H1 (cell line): Measurements from ENCODE around the gene DPH5. TPM values are rescaled to one million over a fixed set of nuclear protein-coding genes. Genes with fewer than 3 reads are reported as not detected.

Source experiments
- CEBPB ChIP-seq: IDR thresholded peaks from 2 replicates; pipeline ENCODE4 v1.6.1; 2012; ENCODE audit warnings: low read depth, low read length
- EP300 ChIP-seq, 2 experiments: IDR thresholded peaks; 1 replicate in 1 of 2; 2 replicates in 1 of 2; pipeline ENCODE4 v1.6.1; 2011 to 2012; ENCODE audit warnings: low read depth in 2 of 2, low read length in 2 of 2, mild to moderate bottlenecking in 2 of 2, borderline replicate concordance in 1 of 2, inconsistent platforms in 1 of 2, moderate library complexity in 1 of 2
- NRF1 ChIP-seq: IDR thresholded peaks from 2 replicates; pipeline ENCODE4 v1.6.1; 2011; ENCODE audit warnings: mild to moderate bottlenecking, low read depth, low read length, improper control_type of control experiment
- PHF8 ChIP-seq: fragments of 200-600 bp; sonication (generic); conservative IDR thresholded peaks from 2 replicates; pipeline ENCODE4 v1.7.1; 2012; ENCODE audit warnings: low read depth, mild to moderate bottlenecking, inconsistent platforms, low read length, moderate library complexity
- SAP30 ChIP-seq: fragments of 300-600 bp; sonication (generic); IDR thresholded peaks from 2 replicates; pipeline ENCODE4 v1.7.1; 2012; ENCODE audit warnings: low read length, moderate library complexity, mild to moderate bottlenecking, inconsistent platforms; ENCODE audit not compliant: insufficient read depth, insufficient replicate concordance
- polyA plus RNA-seq, 7 experiments: library from polyadenylated mRNA; depleted of rRNA in 3 of 7; stranded (reverse) in 5 of 7; unstranded in 2 of 7; fragments of >200 nt in 5 of 7; fragments of 200-250 nt in 2 of 7; gene quantifications; 1 replicate in 5 of 7; 2 replicates in 1 of 7; 4 replicates in 1 of 7; pipeline versions ENCODE4 v1.2.1 to v1.2.3, GENCODE V29; 2011 to 2013; ENCODE audit warnings: missing spikeins in 2 of 7, mixed read lengths in 2 of 7
- total RNA-seq: library from RNA; stranded (reverse); fragmentation: NEBNext Ultra II Directional; extraction: Animal tissue kit (Norgen Biotek cat#: 25700); gene quantifications from 2 replicates; pipeline ENCODE4 v1.2.1, GENCODE V29; 2021
- TF ChIP-seq, protein P1 (sequence below), 3 experiments: IDR thresholded peaks; 1 replicate in 2 of 3; 2 replicates in 1 of 3; pipeline versions ENCODE4 v1.5.1 to v1.6.1; 2011; ENCODE audit warnings: low read length in 3 of 3, mild to moderate bottlenecking in 3 of 3, inconsistent platforms in 2 of 3, low read depth in 1 of 3, moderate library complexity in 1 of 3; ENCODE audit not compliant: insufficient read depth in 1 of 3; ENCODE audit errors: control extremely low read depth in 1 of 3

Gene DPH5
- total and polyA plus RNA-seq, 2 of the 8 experiments (the other 6 are each of a cell fraction or from before 2014, with no cell fraction given): 67.7 to 106 TPM

DNA sequence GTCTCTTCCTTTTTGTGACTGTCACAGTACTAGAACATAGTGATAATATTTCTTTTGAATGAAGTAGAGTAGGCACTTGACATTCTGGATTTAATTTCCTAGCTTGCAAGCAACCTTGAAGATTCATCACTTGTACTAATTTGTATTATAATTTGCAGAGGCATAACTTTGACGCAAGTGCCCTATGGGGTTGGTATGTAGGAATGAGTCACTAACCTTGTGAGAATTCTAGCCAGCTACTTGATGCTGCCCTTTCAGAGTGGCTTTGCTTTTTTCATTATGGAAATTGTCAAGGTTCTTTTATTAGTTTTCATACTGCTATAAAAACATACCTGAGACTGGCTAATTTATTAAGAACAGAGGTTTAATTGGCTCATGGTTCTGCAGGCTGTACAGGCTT is 13.7 kb upstream of the DPH5 start (continued):
- no peak for TF ChIP-seq SAP30
- no peak for TF ChIP-seq PHF8
- TF ChIP-seq, protein P1, sequence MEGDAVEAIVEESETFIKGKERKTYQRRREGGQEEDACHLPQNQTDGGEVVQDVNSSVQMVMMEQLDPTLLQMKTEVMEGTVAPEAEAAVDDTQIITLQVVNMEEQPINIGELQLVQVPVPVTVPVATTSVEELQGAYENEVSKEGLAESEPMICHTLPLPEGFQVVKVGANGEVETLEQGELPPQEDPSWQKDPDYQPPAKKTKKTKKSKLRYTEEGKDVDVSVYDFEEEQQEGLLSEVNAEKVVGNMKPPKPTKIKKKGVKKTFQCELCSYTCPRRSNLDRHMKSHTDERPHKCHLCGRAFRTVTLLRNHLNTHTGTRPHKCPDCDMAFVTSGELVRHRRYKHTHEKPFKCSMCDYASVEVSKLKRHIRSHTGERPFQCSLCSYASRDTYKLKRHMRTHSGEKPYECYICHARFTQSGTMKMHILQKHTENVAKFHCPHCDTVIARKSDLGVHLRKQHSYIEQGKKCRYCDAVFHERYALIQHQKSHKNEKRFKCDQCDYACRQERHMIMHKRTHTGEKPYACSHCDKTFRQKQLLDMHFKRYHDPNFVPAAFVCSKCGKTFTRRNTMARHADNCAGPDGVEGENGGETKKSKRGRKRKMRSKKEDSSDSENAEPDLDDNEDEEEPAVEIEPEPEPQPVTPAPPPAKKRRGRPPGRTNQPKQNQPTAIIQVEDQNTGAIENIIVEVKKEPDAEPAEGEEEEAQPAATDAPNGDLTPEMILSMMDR (IDR thresholded peaks at IDR 0.05; ENCODE audit: control extremely low read depth in 1 of 3, insufficient read depth in 1 of 3, low read depth in 1 of 3, low read length in 3 of 3): no peak
- no peak for TF ChIP-seq NRF1
- no peak for TF ChIP-seq EP300 (IDR thresholded peaks at IDR 0.05; ENCODE audit: borderline replicate concordance in 1 of 2, low read depth in 2 of 2, low read length in 2 of 2)
- TF ChIP-seq CEBPB: no peak
- TF ChIP-seq, all 59 proteins: peak for 0
